GM19463 (cell line): ENCODE data around the gene CCL23.
"Not testable (repeated sequence)": the region's sequence is repeated elsewhere in the genome, so short reads cannot be mapped to it uniquely, and the experiment has no call there.

Source experiments
- ATAC-seq: cut with Tn5 transposase; IDR thresholded peaks from one replicate; pipeline ENCODE4 v1.9.1; 2021; ENCODE audit warnings: mild to moderate bottlenecking, moderate library complexity; ENCODE audit not compliant: unreplicated experiment

Gene CCL23

DNA sequence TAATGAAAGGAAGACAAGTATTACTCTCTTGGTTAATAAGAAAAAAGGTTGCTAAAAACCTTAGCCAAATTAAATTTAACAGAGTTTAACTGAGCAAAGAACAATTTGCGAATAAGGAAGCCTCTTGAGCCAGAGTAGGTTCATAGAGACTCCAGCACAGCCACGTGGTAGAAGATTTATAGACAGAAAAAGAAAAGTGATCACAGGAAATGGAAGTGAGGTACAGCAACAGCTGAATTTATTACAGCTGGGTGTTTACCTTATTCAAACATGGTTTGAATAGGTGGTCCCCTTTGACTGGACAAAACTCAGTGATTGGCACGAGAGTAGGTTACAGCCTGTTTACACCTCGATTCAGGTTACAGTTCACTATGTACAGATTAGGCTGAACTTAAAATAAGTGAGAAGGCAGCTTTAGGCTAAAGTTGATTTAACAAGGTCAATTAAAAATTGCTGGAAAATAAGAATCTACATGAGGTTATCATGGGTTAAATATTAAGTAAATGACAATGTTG, 13.1 kb downstream of the CCL23 start:
- ATAC-seq = no peak

DNA sequence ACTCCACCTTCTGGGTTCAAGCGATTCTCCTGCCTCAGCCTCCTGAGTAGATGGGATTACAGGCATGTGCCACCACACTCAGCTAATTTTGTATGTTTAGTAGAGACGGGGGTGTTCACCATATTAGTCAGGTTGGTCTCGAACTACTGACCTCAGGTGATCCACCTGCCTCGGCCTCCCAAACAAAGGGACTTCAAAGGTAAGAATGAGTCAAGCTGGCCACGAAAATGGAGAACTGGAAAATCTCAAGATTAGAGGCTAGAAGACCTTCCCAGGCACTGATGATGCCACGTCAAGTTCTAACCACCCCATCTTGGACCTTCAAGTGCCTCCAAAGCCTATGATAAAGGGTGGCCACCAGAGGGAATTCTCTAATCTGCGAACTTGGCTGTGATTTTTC, 15.1 kb downstream of the CCL23 start:
- ATAC-seq = no peak

DNA sequence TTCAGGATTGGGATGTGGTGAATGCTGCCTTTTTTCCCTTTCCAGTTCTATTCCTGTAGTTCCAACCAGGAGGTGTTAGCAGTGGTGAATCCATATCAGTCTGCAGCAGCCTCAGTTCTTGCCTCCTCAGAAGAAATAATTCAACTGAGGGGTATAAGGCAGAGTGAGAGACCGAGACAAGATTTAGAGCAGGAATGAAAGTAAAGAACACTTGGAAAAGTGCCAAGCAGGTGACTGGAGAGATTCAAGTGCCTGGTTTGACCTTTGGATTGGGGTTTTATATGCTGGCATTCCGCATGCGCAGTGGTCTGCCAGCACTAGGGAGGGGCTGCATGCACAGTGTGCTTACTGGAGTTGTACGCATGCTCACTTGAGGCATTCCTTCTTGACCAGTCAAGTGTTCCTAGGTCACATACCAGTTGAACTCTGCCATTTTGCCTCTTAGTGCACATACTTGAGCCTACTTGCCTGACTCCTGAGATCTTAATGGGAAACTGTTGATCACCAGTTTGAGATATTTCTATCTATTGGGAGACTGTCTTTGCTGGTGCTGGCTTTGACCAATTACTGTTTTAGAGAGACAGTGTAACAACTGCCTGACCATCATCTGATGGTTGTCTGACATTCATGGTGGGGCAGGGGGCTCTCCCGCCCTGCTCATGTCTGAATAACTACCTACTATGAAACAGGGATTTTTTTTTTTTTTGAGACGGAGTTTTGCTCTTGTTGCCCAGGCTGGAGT, 15.7 kb downstream of the CCL23 start:
- ATAC-seq = no peak

DNA sequence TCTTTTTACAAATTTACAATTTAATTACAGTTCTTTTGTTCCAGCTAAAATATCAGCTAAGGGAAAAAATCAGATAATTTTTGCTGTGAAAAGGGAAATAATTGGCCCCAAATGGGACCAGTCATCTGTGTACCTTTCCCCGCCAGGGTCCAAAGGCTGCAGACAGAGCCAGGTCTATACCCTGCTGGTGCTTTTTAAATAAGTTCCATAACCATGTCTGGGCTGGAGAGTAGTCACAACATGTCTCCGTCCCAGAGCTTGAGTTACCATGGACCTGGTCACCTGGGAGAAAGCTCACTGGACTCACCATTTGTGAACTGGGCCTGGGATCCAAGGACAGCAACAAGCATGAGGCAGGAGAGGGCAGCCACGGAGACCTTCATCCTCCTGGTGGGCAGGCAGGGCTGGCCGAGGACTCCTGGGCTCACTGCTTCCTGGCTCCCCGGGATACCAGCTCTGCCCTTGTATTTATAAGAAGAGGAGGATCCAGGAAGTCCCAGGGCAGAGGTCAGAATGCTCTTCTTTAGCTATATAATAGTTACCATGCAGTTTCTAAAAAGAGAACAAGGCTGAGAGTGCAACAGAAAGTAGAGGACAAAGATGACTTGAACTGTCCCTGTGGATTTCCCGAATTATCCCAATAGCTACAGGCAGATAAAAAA, 16.5 kb downstream of the CCL23 start, which contains the start of gene CCL15:
CCL15 (minus strand) TSS at position 444 of the 662 bp plus-strand sequence; CDS start at position 383, 61 bp downstream.
- no peak for ATAC-seq

DNA sequence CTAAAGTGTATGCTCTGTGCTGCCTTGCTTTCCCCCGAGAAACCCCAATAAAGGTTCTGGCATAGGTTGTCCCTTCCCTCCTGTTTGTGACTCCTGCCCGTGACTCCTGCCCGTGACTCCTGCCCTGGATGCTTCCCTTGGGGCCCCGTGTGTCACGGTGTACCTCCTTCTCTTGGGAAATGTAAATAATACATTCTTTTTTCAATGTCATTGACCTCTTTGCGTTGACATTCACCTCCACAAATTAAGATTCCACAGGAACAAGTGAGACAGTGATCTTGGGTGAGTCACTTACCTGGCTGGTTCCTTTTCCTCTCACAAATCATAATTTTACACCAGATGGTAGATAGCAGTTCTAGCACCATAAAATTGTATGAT, 17.1 kb downstream of the CCL23 start:
- no peak for ATAC-seq

DNA sequence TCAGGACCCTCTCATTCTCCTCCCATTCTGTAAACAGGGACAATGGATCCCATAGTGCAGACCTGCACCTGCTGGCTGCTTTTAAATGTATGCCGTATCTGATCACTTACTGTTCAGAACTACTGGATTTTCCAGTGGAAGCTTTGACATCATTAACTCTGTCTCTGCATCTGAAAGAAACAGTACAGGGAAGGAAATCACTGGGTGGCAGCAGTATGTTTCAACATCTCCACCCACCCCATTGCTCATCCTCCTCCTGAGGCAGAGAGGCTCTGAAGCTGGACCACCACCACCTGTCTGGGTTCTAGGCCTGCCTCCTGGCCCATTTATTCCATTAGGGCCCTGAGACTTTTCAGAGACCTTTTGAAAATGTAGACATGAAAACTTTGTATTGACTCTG, 19.0 kb downstream of the CCL23 start:
- no peak for ATAC-seq

DNA sequence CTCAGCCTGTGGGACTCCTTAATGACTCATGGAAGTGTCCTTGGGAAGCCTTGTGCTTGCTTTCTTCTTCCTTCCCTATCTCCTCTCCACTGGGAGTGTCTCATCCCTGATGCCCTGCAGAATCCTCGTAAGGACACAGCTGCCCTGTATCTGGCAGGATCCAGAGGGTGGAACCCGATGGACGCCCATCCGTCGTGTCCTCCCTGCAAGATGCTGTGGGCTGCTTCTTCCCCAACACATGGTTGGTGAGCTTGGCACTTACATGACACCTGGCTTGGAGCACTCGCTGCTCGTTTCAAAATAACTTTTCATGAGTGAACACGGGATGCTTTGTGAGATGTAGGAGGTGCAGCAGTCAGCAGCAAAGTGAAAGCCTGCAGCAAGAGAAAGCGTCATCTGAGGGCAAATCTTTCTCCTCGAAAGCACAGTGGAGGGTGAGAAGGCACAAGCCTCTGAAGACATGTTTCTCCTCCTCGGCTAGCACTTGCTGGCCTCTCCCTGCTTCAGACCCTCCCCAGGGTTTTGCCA, 19.7 kb downstream of the CCL23 start:
- ATAC-seq = no peak

DNA sequence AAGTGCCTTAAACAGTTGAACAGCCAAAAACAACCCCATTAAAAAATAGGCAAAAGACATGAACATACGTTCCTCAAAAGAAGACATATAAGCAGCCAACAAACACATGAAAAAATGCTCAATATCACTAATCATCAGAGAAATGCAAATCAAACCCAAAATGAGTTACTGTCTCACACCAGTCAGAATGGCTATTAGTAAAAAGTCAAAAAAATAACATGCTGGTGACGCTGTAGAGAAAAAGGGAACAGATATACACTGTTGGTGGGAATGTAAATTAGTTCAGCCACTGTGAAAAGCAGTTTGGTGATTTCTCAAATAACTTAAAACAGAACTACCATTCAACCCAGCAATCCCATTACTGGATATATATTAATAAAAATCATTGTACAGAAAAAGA, 22.4 kb downstream of the CCL23 start:
- ATAC-seq = not testable (repeated sequence)

- ATAC-seq = no peak
These were observed 26.7 kb downstream of the CCL23 start for GRCh38 chr17:35991075-35991474.

DNA sequence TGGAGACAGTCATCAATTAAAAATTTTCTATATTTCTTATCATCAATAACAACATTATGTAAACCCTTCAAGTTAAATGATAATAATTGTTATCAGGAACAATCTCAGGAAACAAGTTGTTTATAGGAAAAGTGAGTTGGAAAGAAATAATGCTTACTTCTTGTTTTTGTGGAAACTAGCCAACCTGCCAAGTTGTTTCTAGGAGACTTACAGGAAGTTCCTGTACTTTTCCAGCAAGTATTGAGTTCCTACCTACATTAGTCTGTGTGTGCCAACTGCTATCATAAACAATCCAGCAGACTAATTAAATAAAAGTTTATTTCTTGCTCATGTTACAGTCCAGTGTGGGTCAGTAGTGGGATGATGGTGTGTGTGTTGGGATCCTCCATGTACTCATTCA, 29.6 kb downstream of the CCL23 start:
- no peak for ATAC-seq

DNA sequence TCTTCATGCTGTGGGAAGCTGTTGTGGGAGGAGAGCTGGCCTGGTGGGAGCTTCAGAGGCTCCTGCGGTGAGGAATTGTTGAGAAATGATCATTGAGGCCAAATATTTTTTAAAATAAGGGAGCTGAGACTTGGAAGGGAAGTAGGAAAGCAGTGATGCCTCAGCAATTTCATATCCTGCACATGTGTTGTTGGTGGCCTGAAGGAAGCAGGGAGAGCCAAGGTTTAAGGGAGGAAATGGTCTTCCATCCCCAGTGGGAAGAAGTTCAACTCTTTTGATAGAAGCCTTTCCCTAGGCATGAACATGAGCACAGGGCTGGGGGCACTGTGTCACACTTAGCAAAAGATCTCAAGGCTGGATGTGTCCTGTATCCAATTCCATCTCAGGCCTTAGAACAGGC, 31.1 kb downstream of the CCL23 start, which contains the start of gene CCL14:
CCL14 (minus strand) TSS at position 87 of the 400 bp plus-strand sequence; CDS start at position 7, 80 bp downstream.
- ATAC-seq = no peak

DNA sequence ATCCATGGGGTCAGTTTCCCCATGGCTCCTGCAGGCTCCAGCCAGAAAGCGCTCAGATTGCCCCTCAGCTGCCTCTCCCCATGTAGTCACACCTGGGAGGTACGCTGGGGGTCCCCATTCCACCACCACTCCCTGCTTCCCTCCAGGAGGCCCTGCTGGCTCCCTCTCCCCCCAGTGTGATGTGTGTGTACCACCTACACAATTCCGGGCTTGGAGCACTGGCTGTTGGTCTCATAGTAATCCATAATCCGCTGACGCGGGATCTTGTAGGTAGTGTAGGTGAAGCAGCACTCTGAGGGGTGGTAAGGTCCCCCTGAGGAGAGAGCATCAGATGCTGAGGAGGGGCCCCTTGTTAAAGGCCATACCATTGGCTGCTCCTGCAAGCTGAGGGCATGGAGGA, 33.6 kb downstream of the CCL23 start:
- ATAC-seq = no peak

DNA sequence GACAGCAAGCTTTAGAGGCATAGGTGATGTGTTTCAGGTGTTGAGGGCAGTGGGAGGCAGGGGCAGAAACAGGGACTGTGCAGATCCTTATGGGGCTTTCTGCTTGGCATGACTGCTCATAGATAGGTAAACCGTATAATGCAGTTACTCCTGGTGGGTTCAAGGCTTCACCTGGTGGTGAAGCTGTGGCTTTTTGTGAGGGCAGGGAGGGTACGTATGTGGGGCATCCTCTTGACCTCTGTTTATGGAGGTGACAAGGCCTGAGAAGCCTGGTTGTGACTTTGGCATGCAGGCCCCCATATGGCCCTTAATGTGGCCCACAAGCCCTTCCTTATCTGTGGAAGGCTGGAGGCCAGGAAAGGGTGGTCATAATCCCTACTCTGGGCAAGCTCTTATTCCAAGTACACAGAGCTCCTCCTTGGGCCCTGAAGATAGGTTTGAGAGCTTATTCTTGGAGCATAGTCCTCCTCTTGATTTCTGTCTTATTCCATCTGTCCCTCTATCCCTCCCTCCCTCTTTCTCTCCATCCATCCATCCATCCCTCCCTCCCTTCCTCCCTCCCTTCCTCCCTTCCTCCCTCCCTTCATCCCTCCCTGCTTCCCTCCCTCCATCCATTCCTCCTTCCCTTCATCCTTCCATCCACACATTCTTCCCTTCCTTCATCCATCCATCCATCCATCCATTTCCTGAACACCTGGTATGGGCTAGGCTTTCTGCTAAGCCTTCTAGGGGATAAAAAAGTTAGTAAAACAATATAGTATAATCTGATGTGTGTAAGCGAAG, 35.2 kb downstream of the CCL23 start:
- ATAC-seq = no peak

- no peak for ATAC-seq
These were observed 35.9 kb downstream of the CCL23 start for GRCh38 chr17:35981908-35982330.

- ATAC-seq = no peak
These were observed 36.5 kb downstream of the CCL23 start, which contains the start of gene CCL16 for GRCh38 chr17:35981246-35981645. Gene CCL16 (minus strand): TSS chr17:35981497. CDS start chr17:35981420, 77 bp downstream.

GRCh38 chr17:35978346-35978745, 39.4 kb downstream of the CCL23 start:
- no peak for ATAC-seq

GRCh38 chr17:35977509-35977908, 40.3 kb downstream of the CCL23 start:
- ATAC-seq = no peak

DNA sequence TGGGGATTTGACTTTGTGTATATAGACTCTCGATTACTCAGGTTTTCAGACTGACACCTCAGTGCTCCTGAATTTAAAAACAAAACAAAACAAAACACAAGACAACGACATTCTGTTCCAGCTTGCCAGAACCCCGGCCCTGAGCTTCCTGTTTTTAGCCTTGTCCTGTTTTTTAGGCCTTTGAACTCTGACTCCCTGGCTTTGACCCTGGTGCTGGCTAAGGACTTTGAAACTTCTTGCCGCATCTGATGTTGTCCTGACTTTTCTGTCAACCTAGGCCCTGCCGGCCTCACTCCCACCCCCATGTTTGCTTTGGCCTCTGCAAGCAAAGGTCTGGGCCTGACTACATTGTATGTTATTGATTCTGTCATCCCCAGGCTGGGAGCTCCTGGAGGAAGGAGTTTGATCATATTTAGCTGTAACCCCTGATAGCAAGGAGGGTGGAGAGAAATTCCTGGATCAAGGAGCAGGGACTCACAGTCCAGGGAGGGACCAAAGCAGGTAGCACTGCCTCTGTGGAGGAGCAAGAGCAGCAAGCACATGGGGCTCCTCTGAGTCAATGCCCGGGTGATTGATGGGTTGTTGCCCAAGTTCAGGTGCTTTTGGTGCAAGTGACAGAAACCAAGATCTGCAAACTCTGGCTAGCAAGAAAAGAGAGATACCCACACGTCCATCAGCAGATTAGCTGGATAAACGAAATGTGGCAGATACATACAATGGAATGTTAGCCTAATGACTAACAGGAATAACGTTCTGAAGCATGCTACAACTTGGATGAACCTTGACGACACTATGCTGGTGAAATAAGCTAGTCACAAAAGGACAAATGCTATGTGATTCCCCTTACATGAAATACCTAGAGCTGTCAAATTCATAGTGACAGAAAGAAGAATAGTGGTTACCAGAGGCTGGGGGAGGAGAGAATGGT, 44.2 kb downstream of the CCL23 start:
- ATAC-seq = no peak

GRCh38 chr17:35972945-35973332, 44.8 kb downstream of the CCL23 start:
- no peak for ATAC-seq

GRCh38 chr17:35972535-35972934, 45.2 kb downstream of the CCL23 start:
- ATAC-seq = no peak
